Stomach (tissue), 9 donors: Measurements from ENCODE around the gene ACTN4. TPM values are rescaled to one million over a fixed set of nuclear protein-coding genes. Genes with fewer than 3 reads are reported as not detected.

Experiments
- DNase-seq, 2 donors: peaks; one replicate each; pipeline versions ENCODE4 v3.0.0 to v3.0.0-alpha.2; 2013 to 2019
- H3K27ac ChIP-seq, 5 donors: fragments of 200-600 bp in 4 of 5; sonication (generic) in 4 of 5; one replicate each; pipeline ENCODE4 v1.5.1; 2013 to 2019; ENCODE audit warnings: mild to moderate bottlenecking in 1 of 5, moderate library complexity in 1 of 5
- H3K27me3 ChIP-seq, 3 donors: fragments of 200-600 bp; sonication (generic); one replicate each; pipeline ENCODE4 v1.5.1; 2017 to 2019; ENCODE audit warnings: mixed run types in 1 of 3
- H3K36me3 ChIP-seq, 4 donors: fragments of 200-600 bp; sonication (generic); 1 replicate in 3 of 4; 2 replicates in 1 of 4; pipeline ENCODE4 v1.5.1; 2016 to 2019
- H3K4me1 ChIP-seq, 4 donors: fragments of 200-600 bp; sonication (generic); one replicate each; pipeline ENCODE4 v1.5.1; 2016 to 2019
- H3K4me3 ChIP-seq, 4 donors: fragments of 200-600 bp; sonication (generic) in 3 of 4; one replicate each; pipeline ENCODE4 v1.5.1; 2016 to 2019; ENCODE audit warnings: mild to moderate bottlenecking in 1 of 4
- H3K9me3 ChIP-seq, 4 donors: fragments of 200-600 bp; sonication (generic); one replicate each; pipeline ENCODE4 v1.5.1; 2016 to 2019
- EP300 ChIP-seq: sonication (generic); formaldehyde crosslinking; IDR thresholded peaks from one replicate; pipeline ENCODE4 v1.6.1; 2017; ENCODE audit warnings: antibody characterized with exemption
- POLR2A ChIP-seq, 4 donors: fragments of 450-650 bp; IDR thresholded peaks; one replicate each; pipeline ENCODE4 v1.6.1; 2016; ENCODE audit warnings: antibody characterized with exemption in 4 of 4, control low read depth in 2 of 4, mild to moderate bottlenecking in 1 of 4, moderate library complexity in 1 of 4
- POLR2AphosphoS5 ChIP-seq, 3 donors: sonication (generic); formaldehyde crosslinking; IDR thresholded peaks; one replicate each; pipeline ENCODE4 v1.6.1; 2016; ENCODE audit warnings: antibody characterized with exemption in 3 of 3
- WGBS, 5 donors: extraction: QIAGEN DNeasy Blood & Tissue Kit in 3 of 5; methylation state at CpG; one replicate each; pipeline versions ENCODE4 v1.1.5 to v1.1.7; 2013 to 2018; 5-methylcytosine and 5-hydroxymethylcytosine counted together
- intact Hi-C: fragments of 100-400 bp; cut with DNase I; formaldehyde crosslinking; loops from one replicate; pipeline ENCODE4 v1.15.1; 2023; ENCODE audit warnings: low total_unique reads
- polyA plus RNA-seq, 3 donors: library from polyadenylated mRNA; stranded (reverse); fragments of 200-250 nt; gene quantifications; one replicate each; pipeline ENCODE4 v1.2.3, GENCODE V29; 2013
- total RNA-seq, 5 donors: library from RNA; depleted of rRNA; stranded (reverse); fragments of >200 nt; gene quantifications; one replicate each; pipeline versions ENCODE4 v1.1.0 to v1.2.3, GENCODE V29; 2014 to 2016
- TF ChIP-seq, protein P1 (sequence below), 7 experiments: fragments of 450-650 bp in 4 of 7; fragments of 200-600 bp in 3 of 7; sonication (generic) in 3 of 7; IDR thresholded peaks; one replicate each; pipeline ENCODE4 v1.5.1; 2016 to 2019; ENCODE audit warnings: antibody characterized with exemption in 7 of 7, control low read depth in 2 of 7, mild to moderate bottlenecking in 1 of 7
- donor health status: healthy with polysubstance abuse.
- donor health status: Bipolar disorder and iron deficiency.
- donor health status: healthy.

The ACTN4 gene
- total and polyA plus RNA-seq, 8 donors: 55.3 to 343 (median 261) TPM

DNA sequence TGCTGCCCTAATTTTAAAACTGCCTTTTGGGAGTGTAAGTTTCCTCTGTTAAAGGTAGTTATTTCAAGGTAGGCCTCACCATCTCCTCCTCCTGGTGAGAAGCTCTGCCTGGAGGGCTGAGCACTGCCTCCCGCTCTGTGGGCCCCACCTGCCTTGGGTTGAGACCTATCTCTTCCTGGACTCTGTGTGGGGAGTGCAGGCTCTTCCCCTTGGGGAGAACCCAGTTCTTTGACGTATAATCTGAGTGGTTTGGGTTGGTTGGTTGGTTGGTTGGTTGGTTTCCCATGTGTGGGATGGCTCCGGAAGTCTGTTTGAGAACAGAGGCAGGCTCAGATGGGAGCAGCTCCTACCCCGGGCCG is 39.1 kb downstream of the ACTN4 start:
- 64 to 79% (median 75%) methylated on average over 4 to 5 of the region's 5 CpGs for WGBS, 5 donors
- intact Hi-C loops: no loop called here
- no peaks in the 10 kb centered on the region for H3K27me3 ChIP-seq
- H3K4me3 ChIP-seq: no peak overlapping the region
- no peaks in the 10 kb centered on the region for H3K9me3 ChIP-seq
- DNase-seq: no peak
- H3K27ac ChIP-seq: peak overlapping the region; percentile 64 to 96 (median 92)
- H3K36me3 ChIP-seq: peaks cover 0 to 11% (median 4%) of the 10 kb centered on the region in 4 donors
- TF ChIP-seq POLR2AphosphoS5 (IDR thresholded peaks at IDR 0.05) (no peak), POLR2A (IDR thresholded peaks at IDR 0.05) (no peak), EP300 (no peak)
- TF ChIP-seq, protein P1, sequence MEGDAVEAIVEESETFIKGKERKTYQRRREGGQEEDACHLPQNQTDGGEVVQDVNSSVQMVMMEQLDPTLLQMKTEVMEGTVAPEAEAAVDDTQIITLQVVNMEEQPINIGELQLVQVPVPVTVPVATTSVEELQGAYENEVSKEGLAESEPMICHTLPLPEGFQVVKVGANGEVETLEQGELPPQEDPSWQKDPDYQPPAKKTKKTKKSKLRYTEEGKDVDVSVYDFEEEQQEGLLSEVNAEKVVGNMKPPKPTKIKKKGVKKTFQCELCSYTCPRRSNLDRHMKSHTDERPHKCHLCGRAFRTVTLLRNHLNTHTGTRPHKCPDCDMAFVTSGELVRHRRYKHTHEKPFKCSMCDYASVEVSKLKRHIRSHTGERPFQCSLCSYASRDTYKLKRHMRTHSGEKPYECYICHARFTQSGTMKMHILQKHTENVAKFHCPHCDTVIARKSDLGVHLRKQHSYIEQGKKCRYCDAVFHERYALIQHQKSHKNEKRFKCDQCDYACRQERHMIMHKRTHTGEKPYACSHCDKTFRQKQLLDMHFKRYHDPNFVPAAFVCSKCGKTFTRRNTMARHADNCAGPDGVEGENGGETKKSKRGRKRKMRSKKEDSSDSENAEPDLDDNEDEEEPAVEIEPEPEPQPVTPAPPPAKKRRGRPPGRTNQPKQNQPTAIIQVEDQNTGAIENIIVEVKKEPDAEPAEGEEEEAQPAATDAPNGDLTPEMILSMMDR (IDR thresholded peaks at IDR 0.05): no peak
- peaks cover 65 to 98% (median 81%) of the 10 kb centered on the region in 4 donors for H3K4me1 ChIP-seq

- Histone ChIP-seq H3K4me1 (peaks cover 67 to 98% (median 85%) of the 10 kb centered on the region in 4 donors), H3K27ac (peak overlapping the region in 4 of 5 donors; percentile 89 to 96 (median 92)), H3K27me3 (no peaks in the 10 kb centered on the region), H3K4me3 (no peak overlapping the region), H3K36me3 (peaks cover 3 to 20% (median 9%) of the 10 kb centered on the region in 4 donors), H3K9me3 (no peaks in the 10 kb centered on the region)
- TF ChIP-seq, protein P1 (IDR thresholded peaks at IDR 0.05): no peak
- TF ChIP-seq POLR2A (IDR thresholded peaks at IDR 0.05): no peak
- TF ChIP-seq EP300: no peak
- no peak for TF ChIP-seq POLR2AphosphoS5 (IDR thresholded peaks at IDR 0.05)
- WGBS, 5 donors: 91 to 95% (median 93%) methylated on average over 7 of the region's 7 CpGs
- intact Hi-C loops: no loop called here
- no peak for DNase-seq
Observed at GRCh38 chr19:38687837-38688378, 40.5 kb downstream of the ACTN4 start.

DNA sequence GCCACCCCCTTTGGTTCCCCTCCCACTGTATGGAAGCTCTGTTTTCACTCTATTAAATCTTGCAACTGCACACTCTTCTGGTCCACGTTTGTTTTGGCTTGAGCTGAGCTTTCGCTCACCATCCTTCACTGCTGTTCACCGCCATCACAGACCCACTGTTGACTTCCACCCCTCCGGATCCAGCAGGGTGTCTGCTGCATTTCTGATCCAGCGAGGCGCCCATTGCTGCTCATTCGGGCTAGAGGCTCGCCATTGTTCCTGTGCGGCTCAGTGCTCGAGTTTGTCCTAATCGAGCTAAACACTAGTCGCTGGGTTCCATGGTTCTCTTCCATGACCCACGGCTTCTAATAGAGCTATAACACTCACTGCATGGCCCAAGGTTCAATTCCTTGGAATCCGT is 42.7 kb downstream of the ACTN4 start:
- TF ChIP-seq, protein P1 (IDR thresholded peaks at IDR 0.05): no peak
- no peak for TF ChIP-seq POLR2AphosphoS5 (IDR thresholded peaks at IDR 0.05)
- TF ChIP-seq EP300: no peak
- TF ChIP-seq POLR2A (IDR thresholded peaks at IDR 0.05): no peak
- Histone ChIP-seq H3K4me3 (no peak overlapping the region), H3K4me1 (peaks cover 69 to 98% (median 84%) of the 10 kb centered on the region in 4 donors), H3K36me3 (peaks cover 5 to 37% (median 16%) of the 10 kb centered on the region in 4 donors), H3K27ac (peak overlapping the region in 4 of 5 donors; percentile 89 to 96 (median 92)), H3K9me3 (no peaks in the 10 kb centered on the region), H3K27me3 (no peaks in the 10 kb centered on the region)
- intact Hi-C loops: no loop called here
- WGBS, 5 donors: 93 to 96% (median 94%) methylated on average over 13 to 14 of the region's 14 CpGs
- DNase-seq: no peak

GRCh38 chr19:38690832-38691231 is 43.4 kb downstream of the ACTN4 start:
- no peak overlapping the region for H3K4me3 ChIP-seq
- H3K9me3 ChIP-seq: no peaks in the 10 kb centered on the region
- intact Hi-C loops: no loop called here
- H3K4me1 ChIP-seq: peaks cover 69 to 98% (median 84%) of the 10 kb centered on the region in 4 donors
- no peaks in the 10 kb centered on the region for H3K27me3 ChIP-seq
- peaks cover 5 to 39% (median 18%) of the 10 kb centered on the region in 4 donors for H3K36me3 ChIP-seq
- TF ChIP-seq POLR2A (IDR thresholded peaks at IDR 0.05) (no peak), POLR2AphosphoS5 (IDR thresholded peaks at IDR 0.05) (no peak), EP300 (no peak)
- TF ChIP-seq, protein P1 (IDR thresholded peaks at IDR 0.05): no peak
- peak overlapping the region in 4 of 5 donors; percentile 89 to 96 (median 92) for H3K27ac ChIP-seq
- WGBS, 5 donors: 74 to 95% (median 81%) methylated on average over 7 of the region's 7 CpGs
- no peak for DNase-seq
